ENCODE results near the gene ZC3H12A. TPM values are rescaled to one million over a fixed set of nuclear protein-coding genes. Genes with fewer than 3 reads are reported as not detected.

The ZC3H12A gene
- total and polyA plus RNA-seq, 2 experiments from 2014 or later = 9.0 to 9.3 TPM

DNA sequence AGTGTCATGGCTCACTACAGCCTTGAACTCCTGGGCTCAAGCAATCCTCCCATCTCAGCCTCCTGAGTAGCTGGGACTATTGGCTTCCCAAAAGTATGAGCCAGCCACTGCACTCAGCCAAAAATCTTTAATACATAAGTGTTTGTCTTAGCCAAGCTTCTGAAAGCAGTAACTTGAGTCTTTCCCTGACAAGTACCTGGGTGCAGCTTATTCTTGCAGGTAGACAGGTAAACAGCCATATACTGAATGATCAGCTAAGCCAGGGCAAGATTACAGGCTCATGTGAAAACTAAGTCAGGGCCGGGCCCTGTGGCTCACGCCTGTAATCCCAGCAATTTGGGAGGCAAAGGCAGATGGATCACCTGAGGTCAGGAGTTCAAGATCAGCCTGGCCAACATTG is 32.4 kb downstream of the ZC3H12A start:
- Histone ChIP-seq H3K4me2 (no peak overlapping the region), H3K36me3 (ENCODE audit: insufficient read depth) (peaks cover 23% of the 10 kb centered on the region)

More for the DNA sequence above, 32.4 kb downstream of the ZC3H12A start:
- Histone ChIP-seq H3K79me2 (replicated peaks; ENCODE audit: insufficient read depth) (peaks cover 14% of the 10 kb centered on the region), H3K4me1 (ENCODE audit: insufficient read depth) (no peaks in the 10 kb centered on the region), H3K9me2 (ENCODE audit: insufficient read depth) (no peaks in the 10 kb centered on the region), H3F3A (replicated peaks; ENCODE audit: low read depth) (no peaks in the 10 kb centered on the region), H3K27me3 (ENCODE audit: insufficient read depth) (no peaks in the 10 kb centered on the region), H3K27ac (ENCODE audit: low read depth) (no peak overlapping the region), H2AFZ (no peak overlapping the region), H3K4me3 (no peak overlapping the region), H4K20me1 (replicated peaks; ENCODE audit: insufficient read depth) (no peaks in the 10 kb centered on the region; the same call in 1 of the 2 replicates)
- Mint-ChIP-seq H3K27me3 (ENCODE audit: insufficient read depth, low read depth, poor library complexity) (peaks cover 2% of the 10 kb centered on the region), H3K4me3 (no peak overlapping the region), H3K27ac (no peak overlapping the region), H3K9me3 (no peaks in the 10 kb centered on the region), H3K36me3 (ENCODE audit: low read depth) (peaks cover 43% of the 10 kb centered on the region; the same call in 2 of the 3 replicates), H3K4me1 (no peaks in the 10 kb centered on the region)
- TF ChIP-seq, protein P1, sequence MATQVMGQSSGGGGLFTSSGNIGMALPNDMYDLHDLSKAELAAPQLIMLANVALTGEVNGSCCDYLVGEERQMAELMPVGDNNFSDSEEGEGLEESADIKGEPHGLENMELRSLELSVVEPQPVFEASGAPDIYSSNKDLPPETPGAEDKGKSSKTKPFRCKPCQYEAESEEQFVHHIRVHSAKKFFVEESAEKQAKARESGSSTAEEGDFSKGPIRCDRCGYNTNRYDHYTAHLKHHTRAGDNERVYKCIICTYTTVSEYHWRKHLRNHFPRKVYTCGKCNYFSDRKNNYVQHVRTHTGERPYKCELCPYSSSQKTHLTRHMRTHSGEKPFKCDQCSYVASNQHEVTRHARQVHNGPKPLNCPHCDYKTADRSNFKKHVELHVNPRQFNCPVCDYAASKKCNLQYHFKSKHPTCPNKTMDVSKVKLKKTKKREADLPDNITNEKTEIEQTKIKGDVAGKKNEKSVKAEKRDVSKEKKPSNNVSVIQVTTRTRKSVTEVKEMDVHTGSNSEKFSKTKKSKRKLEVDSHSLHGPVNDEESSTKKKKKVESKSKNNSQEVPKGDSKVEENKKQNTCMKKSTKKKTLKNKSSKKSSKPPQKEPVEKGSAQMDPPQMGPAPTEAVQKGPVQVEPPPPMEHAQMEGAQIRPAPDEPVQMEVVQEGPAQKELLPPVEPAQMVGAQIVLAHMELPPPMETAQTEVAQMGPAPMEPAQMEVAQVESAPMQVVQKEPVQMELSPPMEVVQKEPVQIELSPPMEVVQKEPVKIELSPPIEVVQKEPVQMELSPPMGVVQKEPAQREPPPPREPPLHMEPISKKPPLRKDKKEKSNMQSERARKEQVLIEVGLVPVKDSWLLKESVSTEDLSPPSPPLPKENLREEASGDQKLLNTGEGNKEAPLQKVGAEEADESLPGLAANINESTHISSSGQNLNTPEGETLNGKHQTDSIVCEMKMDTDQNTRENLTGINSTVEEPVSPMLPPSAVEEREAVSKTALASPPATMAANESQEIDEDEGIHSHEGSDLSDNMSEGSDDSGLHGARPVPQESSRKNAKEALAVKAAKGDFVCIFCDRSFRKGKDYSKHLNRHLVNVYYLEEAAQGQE (IDR thresholded peaks at IDR 0.05; ENCODE audit: unreplicated experiment) = no peak
- no peak for TF ChIP-seq NANOG (IDR thresholded peaks at IDR 0.05; ENCODE audit: borderline replicate concordance)
- no peak for TF ChIP-seq ZNF114 (CRISPR knock-in tag; IDR thresholded peaks at IDR 0.05)
- no peak for TF ChIP-seq EZH2 (IDR thresholded peaks at IDR 0.05; ENCODE audit: low read depth, unreplicated experiment)
- TF ChIP-seq POLR2AphosphoS5 (IDR thresholded peaks at IDR 0.05; ENCODE audit: low read depth) = no peak
- TF ChIP-seq JUNB (IDR thresholded peaks at IDR 0.05; ENCODE audit: unreplicated experiment) = no peak
- TF ChIP-seq, protein P2, sequence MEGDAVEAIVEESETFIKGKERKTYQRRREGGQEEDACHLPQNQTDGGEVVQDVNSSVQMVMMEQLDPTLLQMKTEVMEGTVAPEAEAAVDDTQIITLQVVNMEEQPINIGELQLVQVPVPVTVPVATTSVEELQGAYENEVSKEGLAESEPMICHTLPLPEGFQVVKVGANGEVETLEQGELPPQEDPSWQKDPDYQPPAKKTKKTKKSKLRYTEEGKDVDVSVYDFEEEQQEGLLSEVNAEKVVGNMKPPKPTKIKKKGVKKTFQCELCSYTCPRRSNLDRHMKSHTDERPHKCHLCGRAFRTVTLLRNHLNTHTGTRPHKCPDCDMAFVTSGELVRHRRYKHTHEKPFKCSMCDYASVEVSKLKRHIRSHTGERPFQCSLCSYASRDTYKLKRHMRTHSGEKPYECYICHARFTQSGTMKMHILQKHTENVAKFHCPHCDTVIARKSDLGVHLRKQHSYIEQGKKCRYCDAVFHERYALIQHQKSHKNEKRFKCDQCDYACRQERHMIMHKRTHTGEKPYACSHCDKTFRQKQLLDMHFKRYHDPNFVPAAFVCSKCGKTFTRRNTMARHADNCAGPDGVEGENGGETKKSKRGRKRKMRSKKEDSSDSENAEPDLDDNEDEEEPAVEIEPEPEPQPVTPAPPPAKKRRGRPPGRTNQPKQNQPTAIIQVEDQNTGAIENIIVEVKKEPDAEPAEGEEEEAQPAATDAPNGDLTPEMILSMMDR (conservative IDR thresholded peaks at IDR 0.05; ENCODE audit: low read depth in 2 of 2) = no peak
- TF ChIP-seq ZNF331 (CRISPR knock-in tag; IDR thresholded peaks at IDR 0.05; ENCODE audit: low read depth) = no peak
- TF ChIP-seq, protein P3, sequence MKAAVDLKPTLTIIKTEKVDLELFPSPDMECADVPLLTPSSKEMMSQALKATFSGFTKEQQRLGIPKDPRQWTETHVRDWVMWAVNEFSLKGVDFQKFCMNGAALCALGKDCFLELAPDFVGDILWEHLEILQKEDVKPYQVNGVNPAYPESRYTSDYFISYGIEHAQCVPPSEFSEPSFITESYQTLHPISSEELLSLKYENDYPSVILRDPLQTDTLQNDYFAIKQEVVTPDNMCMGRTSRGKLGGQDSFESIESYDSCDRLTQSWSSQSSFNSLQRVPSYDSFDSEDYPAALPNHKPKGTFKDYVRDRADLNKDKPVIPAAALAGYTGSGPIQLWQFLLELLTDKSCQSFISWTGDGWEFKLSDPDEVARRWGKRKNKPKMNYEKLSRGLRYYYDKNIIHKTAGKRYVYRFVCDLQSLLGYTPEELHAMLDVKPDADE (IDR thresholded peaks at IDR 0.05) = no peak
- no peak for TF ChIP-seq EZH2phosphoT487 (IDR thresholded peaks at IDR 0.05; ENCODE audit: unreplicated experiment)
- TF ChIP-seq, protein P4, sequence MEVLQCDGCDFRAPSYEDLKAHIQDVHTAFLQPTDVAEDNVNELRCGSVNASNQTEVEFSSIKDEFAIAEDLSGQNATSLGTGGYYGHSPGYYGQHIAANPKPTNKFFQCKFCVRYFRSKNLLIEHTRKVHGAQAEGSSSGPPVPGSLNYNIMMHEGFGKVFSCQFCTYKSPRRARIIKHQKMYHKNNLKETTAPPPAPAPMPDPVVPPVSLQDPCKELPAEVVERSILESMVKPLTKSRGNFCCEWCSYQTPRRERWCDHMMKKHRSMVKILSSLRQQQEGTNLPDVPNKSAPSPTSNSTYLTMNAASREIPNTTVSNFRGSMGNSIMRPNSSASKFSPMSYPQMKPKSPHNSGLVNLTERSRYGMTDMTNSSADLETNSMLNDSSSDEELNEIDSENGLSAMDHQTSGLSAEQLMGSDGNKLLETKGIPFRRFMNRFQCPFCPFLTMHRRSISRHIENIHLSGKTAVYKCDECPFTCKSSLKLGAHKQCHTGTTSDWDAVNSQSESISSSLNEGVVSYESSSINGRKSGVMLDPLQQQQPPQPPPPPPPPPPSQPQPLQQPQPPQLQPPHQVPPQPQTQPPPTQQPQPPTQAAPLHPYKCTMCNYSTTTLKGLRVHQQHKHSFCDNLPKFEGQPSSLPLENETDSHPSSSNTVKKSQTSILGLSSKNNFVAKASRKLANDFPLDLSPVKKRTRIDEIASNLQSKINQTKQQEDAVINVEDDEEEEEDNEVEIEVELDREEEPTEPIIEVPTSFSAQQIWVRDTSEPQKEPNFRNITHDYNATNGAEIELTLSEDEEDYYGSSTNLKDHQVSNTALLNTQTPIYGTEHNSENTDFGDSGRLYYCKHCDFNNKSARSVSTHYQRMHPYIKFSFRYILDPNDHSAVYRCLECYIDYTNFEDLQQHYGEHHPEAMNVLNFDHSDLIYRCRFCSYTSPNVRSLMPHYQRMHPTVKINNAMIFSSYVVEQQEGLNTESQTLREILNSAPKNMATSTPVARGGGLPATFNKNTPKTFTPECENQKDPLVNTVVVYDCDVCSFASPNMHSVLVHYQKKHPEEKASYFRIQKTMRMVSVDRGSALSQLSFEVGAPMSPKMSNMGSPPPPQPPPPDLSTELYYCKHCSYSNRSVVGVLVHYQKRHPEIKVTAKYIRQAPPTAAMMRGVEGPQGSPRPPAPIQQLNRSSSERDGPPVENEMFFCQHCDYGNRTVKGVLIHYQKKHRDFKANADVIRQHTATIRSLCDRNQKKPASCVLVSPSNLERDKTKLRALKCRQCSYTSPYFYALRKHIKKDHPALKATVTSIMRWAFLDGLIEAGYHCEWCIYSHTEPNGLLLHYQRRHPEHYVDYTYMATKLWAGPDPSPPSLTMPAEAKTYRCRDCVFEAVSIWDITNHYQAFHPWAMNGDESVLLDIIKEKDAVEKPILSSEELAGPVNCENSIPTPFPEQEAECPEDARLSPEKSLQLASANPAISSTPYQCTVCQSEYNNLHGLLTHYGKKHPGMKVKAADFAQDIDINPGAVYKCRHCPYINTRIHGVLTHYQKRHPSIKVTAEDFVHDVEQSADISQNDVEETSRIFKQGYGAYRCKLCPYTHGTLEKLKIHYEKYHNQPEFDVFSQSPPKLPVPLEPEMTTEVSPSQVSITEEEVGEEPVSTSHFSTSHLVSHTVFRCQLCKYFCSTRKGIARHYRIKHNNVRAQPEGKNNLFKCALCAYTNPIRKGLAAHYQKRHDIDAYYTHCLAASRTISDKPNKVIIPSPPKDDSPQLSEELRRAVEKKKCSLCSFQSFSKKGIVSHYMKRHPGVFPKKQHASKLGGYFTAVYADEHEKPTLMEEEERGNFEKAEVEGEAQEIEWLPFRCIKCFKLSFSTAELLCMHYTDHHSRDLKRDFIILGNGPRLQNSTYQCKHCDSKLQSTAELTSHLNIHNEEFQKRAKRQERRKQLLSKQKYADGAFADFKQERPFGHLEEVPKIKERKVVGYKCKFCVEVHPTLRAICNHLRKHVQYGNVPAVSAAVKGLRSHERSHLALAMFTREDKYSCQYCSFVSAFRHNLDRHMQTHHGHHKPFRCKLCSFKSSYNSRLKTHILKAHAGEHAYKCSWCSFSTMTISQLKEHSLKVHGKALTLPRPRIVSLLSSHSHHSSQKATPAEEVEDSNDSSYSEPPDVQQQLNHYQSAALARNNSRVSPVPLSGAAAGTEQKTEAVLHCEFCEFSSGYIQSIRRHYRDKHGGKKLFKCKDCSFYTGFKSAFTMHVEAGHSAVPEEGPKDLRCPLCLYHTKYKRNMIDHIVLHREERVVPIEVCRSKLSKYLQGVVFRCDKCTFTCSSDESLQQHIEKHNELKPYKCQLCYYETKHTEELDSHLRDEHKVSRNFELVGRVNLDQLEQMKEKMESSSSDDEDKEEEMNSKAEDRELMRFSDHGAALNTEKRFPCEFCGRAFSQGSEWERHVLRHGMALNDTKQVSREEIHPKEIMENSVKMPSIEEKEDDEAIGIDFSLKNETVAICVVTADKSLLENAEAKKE (CRISPR knock-in tag; IDR thresholded peaks at IDR 0.05) = no peak
- no peak for TF ChIP-seq STAT1 (IDR thresholded peaks at IDR 0.05; ENCODE audit: unreplicated experiment)
- TF ChIP-seq CREB1 (CRISPR knock-in tag; IDR thresholded peaks at IDR 0.05; ENCODE audit: low read depth) = no peak
- no peak for ATAC-seq
- no peak for DNase-seq (ENCODE audit: low spot score)

All from GM23338 (cell line).